Bronchial epithelial cell (primary cell): ENCODE data around the gene DCLRE1B. TPM values are rescaled to one million over a fixed set of nuclear protein-coding genes. Genes with fewer than 3 reads are reported as not detected.

ENCODE experiments used
- DNase-seq: peaks from one replicate; pipeline ENCODE4 v3.0.0-alpha.2; 2010; ENCODE audit warnings: low read depth
- FAIRE-seq: peaks from 2 replicates; lab custom pipeline; 2011; peaks lifted over from hg19 to GRCh38; lab: Jason Lieb, UNC
- H3K27me3 ChIP-seq: 2 replicates; pipeline ENCODE4 v1.5.1; 2011; ENCODE audit warnings: low read length; ENCODE audit not compliant: control insufficient read depth, insufficient read depth
- H3K36me3 ChIP-seq: 2 replicates; pipeline ENCODE4 v1.5.1; 2011; ENCODE audit warnings: low read length; ENCODE audit not compliant: control insufficient read depth, insufficient read depth
- H3K4me3 ChIP-seq: 2 replicates; pipeline ENCODE4 v1.5.1; 2011; ENCODE audit warnings: mild to moderate bottlenecking, low read depth, low read length, control low read depth
- CTCF ChIP-seq: IDR thresholded peaks from 2 replicates; pipeline ENCODE4 v1.5.1; 2011; ENCODE audit warnings: mild to moderate bottlenecking, moderate library complexity, low read length, control low read depth, inconsistent platforms; ENCODE audit not compliant: insufficient read depth, severe bottlenecking
- total RNA-seq: library from RNA; depleted of rRNA; stranded (reverse); fragments of >200 nt; gene quantifications from 2 replicates; pipeline ENCODE4 v1.2.1, GENCODE V29; 2014

The DCLRE1B gene
- total RNA-seq, 1 donor from 2014 or later: 0.79 TPM

GRCh38 chr1:113951719-113952118 is 46.6 kb downstream of the DCLRE1B start:
- no peaks in the 10 kb centered on the region for H3K27me3 ChIP-seq
- DNase-seq: no peak
- H3K4me3 ChIP-seq: no peak overlapping the region
- TF ChIP-seq CTCF: no peak
- FAIRE-seq: no peak
- H3K36me3 ChIP-seq: peaks cover 2% of the 10 kb centered on the region

DNA sequence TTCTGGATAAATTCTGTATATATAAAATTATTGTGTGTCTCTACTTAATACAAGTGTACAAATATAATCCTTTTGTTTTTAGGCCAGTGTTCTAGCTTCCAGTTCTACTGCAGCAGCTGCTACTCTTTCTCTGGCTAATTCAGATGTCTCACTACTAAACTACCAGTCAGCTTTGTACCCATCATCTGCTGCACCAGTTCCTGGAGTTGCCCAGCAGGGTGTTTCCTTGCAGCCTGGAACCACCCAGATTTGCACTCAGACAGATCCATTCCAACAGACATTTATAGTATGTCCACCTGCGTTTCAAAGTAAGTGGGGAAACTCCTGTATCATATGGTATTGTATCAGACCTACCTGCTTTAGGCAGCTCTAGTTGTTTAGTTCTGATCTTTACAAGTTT is 52.9 kb downstream of the DCLRE1B start:
- no peak for FAIRE-seq
- Histone ChIP-seq H3K4me3 (no peak overlapping the region), H3K27me3 (no peaks in the 10 kb centered on the region), H3K36me3 (peaks cover 8% of the 10 kb centered on the region)
- TF ChIP-seq CTCF: no peak
- no peak for DNase-seq

- peak; percentile 42 for DNase-seq
- H3K4me3 ChIP-seq: no peak overlapping the region
- no peak for FAIRE-seq
- peaks cover 8% of the 10 kb centered on the region for H3K36me3 ChIP-seq
- no peak for TF ChIP-seq CTCF
- H3K27me3 ChIP-seq: no peaks in the 10 kb centered on the region
These were observed 53.6 kb downstream of the DCLRE1B start for GRCh38 chr1:113958691-113959090.

- H3K36me3 ChIP-seq: peaks cover 6% of the 10 kb centered on the region
- no peak for DNase-seq
- no peak overlapping the region for H3K4me3 ChIP-seq
- no peak for TF ChIP-seq CTCF
- no peak for FAIRE-seq
- H3K27me3 ChIP-seq: no peaks in the 10 kb centered on the region
These were observed 58.3 kb downstream of the DCLRE1B start for GRCh38 chr1:113963281-113963906.

Other genes with a start within 250 kb of the DCLRE1B start
- 5.5 and 7.4 TPM in 2 replicates for gene PHTF1, start 145.8 kb upstream of the DCLRE1B start, total RNA-seq
- gene RSBN1, start 92.8 kb upstream of the DCLRE1B start, total RNA-seq: 7.9 and 12.9 TPM in 2 replicates
- gene PTPN22, start 33.6 kb upstream of the DCLRE1B start, total RNA-seq: under 0.01 and 0.26 TPM in 2 replicates
- gene BCL2L15, start 17.7 kb upstream of the DCLRE1B start, total RNA-seq: under 0.01 and 1.0 TPM in 2 replicates
- gene AP4B1, start 527 bp upstream of the DCLRE1B start, total RNA-seq: 6.1 and 10.0 TPM in 2 replicates
- gene HIPK1, start 24.0 kb downstream of the DCLRE1B start, total RNA-seq: 18.7 and 24.2 TPM in 2 replicates
- gene OLFML3, start 74.1 kb downstream of the DCLRE1B start, total RNA-seq: 0.13 and 1.6 TPM in 2 replicates
- not detected in 2 replicates for gene SYT6, start 248.5 kb downstream of the DCLRE1B start, total RNA-seq